Measurements from ENCODE around the gene TSPAN9.

TSPAN9 gene

DNA sequence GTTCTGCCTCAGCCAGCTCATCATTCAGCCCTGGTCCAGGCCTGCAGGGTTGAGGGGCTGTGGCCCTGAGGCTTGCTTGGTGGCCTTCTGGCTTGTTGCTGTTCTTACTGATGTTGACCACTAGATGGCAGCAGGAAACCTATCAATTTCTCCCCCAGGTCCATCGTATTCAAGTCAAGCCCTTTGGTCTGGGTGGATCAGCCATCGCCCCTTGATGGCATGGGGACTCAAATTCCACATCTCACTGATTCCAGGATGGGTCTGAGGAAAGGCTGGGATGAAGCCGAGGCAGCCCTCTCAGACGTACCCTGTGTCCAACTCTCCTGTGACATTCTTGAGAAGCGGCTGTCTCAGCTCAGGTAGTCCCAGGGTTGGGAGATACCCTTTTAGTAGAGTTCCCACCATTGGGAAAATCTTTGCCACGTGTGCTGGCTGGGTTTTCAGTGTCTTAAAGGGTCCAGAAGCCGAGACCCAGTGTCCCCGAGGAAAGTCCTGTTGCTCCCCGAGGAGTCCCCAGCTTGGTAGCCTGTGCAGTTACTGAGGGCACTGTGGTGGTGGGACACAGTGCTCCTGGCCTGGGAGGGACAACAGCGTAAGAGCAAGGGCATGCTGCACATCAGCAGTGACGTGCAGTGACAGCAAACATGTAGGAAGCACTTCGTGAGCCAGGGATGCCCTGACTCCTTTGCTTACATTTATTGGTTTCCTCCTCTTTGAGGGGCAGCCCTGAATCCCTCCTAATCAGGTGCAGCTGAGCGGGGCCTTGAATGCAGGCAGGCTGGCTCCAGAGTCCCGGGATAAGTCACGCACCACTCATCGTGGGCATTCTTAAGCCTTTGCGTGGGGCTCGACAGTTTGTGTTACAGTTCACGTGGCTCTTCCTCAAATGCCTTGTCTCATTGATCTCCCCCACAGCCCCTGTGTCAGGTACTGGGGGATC, 58.6 kb downstream of the TSPAN9 start:
- TF ChIP-seq, protein P1, sequence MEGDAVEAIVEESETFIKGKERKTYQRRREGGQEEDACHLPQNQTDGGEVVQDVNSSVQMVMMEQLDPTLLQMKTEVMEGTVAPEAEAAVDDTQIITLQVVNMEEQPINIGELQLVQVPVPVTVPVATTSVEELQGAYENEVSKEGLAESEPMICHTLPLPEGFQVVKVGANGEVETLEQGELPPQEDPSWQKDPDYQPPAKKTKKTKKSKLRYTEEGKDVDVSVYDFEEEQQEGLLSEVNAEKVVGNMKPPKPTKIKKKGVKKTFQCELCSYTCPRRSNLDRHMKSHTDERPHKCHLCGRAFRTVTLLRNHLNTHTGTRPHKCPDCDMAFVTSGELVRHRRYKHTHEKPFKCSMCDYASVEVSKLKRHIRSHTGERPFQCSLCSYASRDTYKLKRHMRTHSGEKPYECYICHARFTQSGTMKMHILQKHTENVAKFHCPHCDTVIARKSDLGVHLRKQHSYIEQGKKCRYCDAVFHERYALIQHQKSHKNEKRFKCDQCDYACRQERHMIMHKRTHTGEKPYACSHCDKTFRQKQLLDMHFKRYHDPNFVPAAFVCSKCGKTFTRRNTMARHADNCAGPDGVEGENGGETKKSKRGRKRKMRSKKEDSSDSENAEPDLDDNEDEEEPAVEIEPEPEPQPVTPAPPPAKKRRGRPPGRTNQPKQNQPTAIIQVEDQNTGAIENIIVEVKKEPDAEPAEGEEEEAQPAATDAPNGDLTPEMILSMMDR (IDR thresholded peaks at IDR 0.05; ENCODE audit: poor library complexity, severe bottlenecking) = peak; percentile 84
- Histone ChIP-seq H3K9me3 (ENCODE audit: severe bottlenecking) (no peaks in the 10 kb centered on the region), H3K4me3 (ENCODE audit: severe bottlenecking) (no peak overlapping the region), H3K36me3 (ENCODE audit: low read depth) (no peaks in the 10 kb centered on the region), H3K27me3 (ENCODE audit: insufficient read depth, poor library complexity, severe bottlenecking) (no peaks in the 10 kb centered on the region), H3K4me1 (ENCODE audit: insufficient read depth, poor library complexity, severe bottlenecking) (no peaks in the 10 kb centered on the region), H3K27ac (ENCODE audit: poor library complexity, severe bottlenecking) (no peak overlapping the region)
- ATAC-seq (ENCODE audit: low read depth) (peak; percentile 78), DNase-seq (ENCODE audit: low spot score) (no peak)

DNA sequence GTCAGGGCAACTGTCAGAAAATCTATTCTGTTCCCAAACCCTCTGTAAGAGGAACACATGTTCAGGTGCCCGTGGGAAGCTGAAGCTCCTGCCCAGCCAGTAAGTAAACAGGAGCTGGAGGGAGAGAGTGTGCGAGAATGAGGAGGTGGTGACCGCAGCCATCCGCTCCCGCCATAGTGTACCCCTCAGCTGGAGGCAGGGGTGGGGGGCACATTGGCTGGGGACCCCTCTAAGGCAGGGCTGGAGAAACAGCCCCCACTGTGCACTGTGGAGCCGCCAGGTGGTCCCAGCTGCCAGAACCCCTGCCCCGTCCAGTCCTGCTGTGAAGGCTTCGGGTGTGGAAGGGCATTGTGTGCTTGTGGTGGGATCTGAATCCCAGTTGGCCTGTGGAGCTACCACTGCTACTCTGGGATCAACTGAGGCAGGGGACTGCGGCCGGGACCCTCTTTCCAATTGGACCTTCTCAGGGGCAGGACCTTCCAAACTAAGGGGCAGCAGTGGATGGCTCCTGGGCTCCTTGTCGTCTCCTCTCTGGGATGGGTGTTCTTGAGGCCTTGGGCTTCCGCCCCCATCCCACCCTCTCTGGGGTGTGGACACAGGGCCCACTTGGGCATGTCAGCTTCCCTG, 59.6 kb downstream of the TSPAN9 start:
- TF ChIP-seq, protein P1 (IDR thresholded peaks at IDR 0.05; ENCODE audit: poor library complexity, severe bottlenecking) = no peak
- no peaks in the 10 kb centered on the region for H3K9me3 ChIP-seq (ENCODE audit: severe bottlenecking)
- no peaks in the 10 kb centered on the region for H3K36me3 ChIP-seq (ENCODE audit: low read depth)
- no peak for DNase-seq (ENCODE audit: low spot score)
- no peaks in the 10 kb centered on the region for H3K4me1 ChIP-seq (ENCODE audit: insufficient read depth, poor library complexity, severe bottlenecking)
- H3K4me3 ChIP-seq (ENCODE audit: severe bottlenecking) = no peak overlapping the region
- ATAC-seq (ENCODE audit: low read depth) = no peak
- H3K27me3 ChIP-seq (ENCODE audit: insufficient read depth, poor library complexity, severe bottlenecking) = no peaks in the 10 kb centered on the region
- no peak overlapping the region for H3K27ac ChIP-seq (ENCODE audit: poor library complexity, severe bottlenecking)

GRCh38 chr12:3137268-3137781, 60.1 kb downstream of the TSPAN9 start:
- no peaks in the 10 kb centered on the region for H3K36me3 ChIP-seq (ENCODE audit: low read depth)
- no peak overlapping the region for H3K4me3 ChIP-seq (ENCODE audit: severe bottlenecking)
- ATAC-seq (ENCODE audit: low read depth) (peak; percentile 20; the same call in 1 of the 3 replicates), DNase-seq (ENCODE audit: low spot score) (no peak)
- H3K9me3 ChIP-seq (ENCODE audit: severe bottlenecking) = no peaks in the 10 kb centered on the region
- H3K27me3 ChIP-seq (ENCODE audit: insufficient read depth, poor library complexity, severe bottlenecking) = no peaks in the 10 kb centered on the region
- H3K27ac ChIP-seq (ENCODE audit: poor library complexity, severe bottlenecking) = no peak overlapping the region
- H3K4me1 ChIP-seq (ENCODE audit: insufficient read depth, poor library complexity, severe bottlenecking) = no peaks in the 10 kb centered on the region
- TF ChIP-seq, protein P1 (IDR thresholded peaks at IDR 0.05; ENCODE audit: poor library complexity, severe bottlenecking) = no peak

DNA sequence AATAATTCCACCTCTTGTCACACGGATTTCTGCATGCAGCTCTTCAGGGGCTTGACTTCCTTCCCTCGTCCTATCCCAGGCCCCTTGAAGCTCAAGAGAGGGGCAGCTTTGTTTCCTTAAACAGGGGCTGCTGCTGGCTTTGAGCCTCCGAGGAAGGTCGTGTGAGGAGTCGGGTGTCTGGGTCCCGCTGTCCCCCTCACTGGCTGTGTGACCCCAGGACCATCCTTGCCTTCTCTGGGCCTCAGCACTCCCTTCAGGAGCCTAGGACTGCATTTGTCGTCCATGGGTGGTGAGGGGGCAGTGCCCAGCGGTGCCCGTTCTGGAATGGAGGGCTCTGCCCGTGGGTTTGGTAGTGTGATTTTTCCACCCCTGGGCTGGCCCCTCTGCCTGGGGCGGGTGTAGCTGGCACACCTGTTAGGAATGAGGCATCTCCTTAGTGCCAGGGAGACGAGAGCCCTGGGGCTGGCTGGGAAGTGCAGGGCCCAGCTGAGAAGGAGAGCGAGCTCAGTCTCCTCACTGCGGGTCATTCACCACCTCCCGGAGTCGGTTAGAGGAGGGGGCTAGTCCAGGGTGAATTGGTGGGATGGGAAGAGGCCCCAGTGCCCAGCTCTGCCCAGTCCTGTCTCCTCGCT, 60.8 kb downstream of the TSPAN9 start:
- no peak overlapping the region for H3K27ac ChIP-seq (ENCODE audit: poor library complexity, severe bottlenecking)
- TF ChIP-seq, protein P1 (IDR thresholded peaks at IDR 0.05; ENCODE audit: poor library complexity, severe bottlenecking) = no peak
- H3K9me3 ChIP-seq (ENCODE audit: severe bottlenecking) = no peaks in the 10 kb centered on the region
- DNase-seq (ENCODE audit: low spot score) (no peak), ATAC-seq (ENCODE audit: low read depth) (no peak)
- no peaks in the 10 kb centered on the region for H3K27me3 ChIP-seq (ENCODE audit: insufficient read depth, poor library complexity, severe bottlenecking)
- H3K36me3 ChIP-seq (ENCODE audit: low read depth) = no peaks in the 10 kb centered on the region
- no peak overlapping the region for H3K4me3 ChIP-seq (ENCODE audit: severe bottlenecking)
- H3K4me1 ChIP-seq (ENCODE audit: insufficient read depth, poor library complexity, severe bottlenecking) = no peaks in the 10 kb centered on the region
